HepG2 (cell line): ENCODE data around the gene SRP72. TPM values are rescaled to one million over a fixed set of nuclear protein-coding genes. Genes with fewer than 3 reads are reported as not detected.
A peak's percentile ranks its signal among the peaks of the same experiment; 100 is the strongest.

Experiments used
- ATAC-seq: fragments of 200-7000 bp; cut with Tn5 transposase; 3 replicates; pipeline ENCODE4 v1.9.1; 2020; ENCODE audit warnings: mild to moderate bottlenecking, moderate library complexity
- BruUV-seq: library from RNA; stranded (reverse); fragments of 400-500 nt; replicated peaks from 2 replicates; lab custom pipeline; 2021; lab: Mats Ljungman, UMichigan
- CTCF ChIA-PET: fragments of 300-600 bp; formaldehyde crosslinking; extraction: SDS; loops from one replicate; lab custom pipeline; 2021; ENCODE audit warnings: low total read pairs, inconsistent platforms, low intra/inter-chr PET ratio; lab: Yijun Ruan, JAX
- POLR2A ChIA-PET: fragments of 350-600 bp; sonication (Branson Sonifier 250); formaldehyde crosslinking; loops from one replicate; lab custom pipeline; 2020; ENCODE audit warnings: antibody characterized with exemption, inconsistent platforms; lab: Yijun Ruan, JAX
- DNase-seq: peaks from one replicate; pipeline ENCODE4 v3.0.0-alpha.2; 2015; ENCODE audit warnings: low spot score
- FAIRE-seq: peaks from 3 replicates; lab custom pipeline; 2011; peaks lifted over from hg19 to GRCh38; lab: Jason Lieb, UNC
- H2AFZ ChIP-seq: one replicate; pipeline ENCODE4 v1.6.1; 2011; ENCODE audit warnings: low read length, inconsistent platforms
- H3K27ac ChIP-seq: fragments of 300-600 bp; 3 replicates; pipeline ENCODE4 v1.8.0; 2011; ENCODE audit warnings: mixed run types, mild to moderate bottlenecking, mixed read lengths, low read length, inconsistent platforms; ENCODE audit not compliant: insufficient read depth; ENCODE audit errors: extremely low read length
- H3K27me3 ChIP-seq, 2 experiments: fragments of 200-600 bp in 1 of 2; 2 replicates in 1 of 2; 3 replicates in 1 of 2; pipeline versions ENCODE4 v1.6.0 to v1.8.0; 2011; ENCODE audit warnings: low read length in 2 of 2, mild to moderate bottlenecking in 2 of 2, moderate library complexity in 2 of 2, inconsistent platforms in 1 of 2; ENCODE audit not compliant: insufficient read depth in 2 of 2, control insufficient read depth in 1 of 2
- H3K36me3 ChIP-seq, 2 experiments: fragments of 200-600 bp in 1 of 2; replicated peaks in 1 of 2; 2 replicates in 1 of 2; 3 replicates in 1 of 2; pipeline versions ENCODE4 v1.5.1 to v1.8.0; 2011; ENCODE audit warnings: low read length in 2 of 2, inconsistent platforms in 1 of 2; ENCODE audit not compliant: insufficient read depth in 2 of 2, control insufficient read depth in 1 of 2
- H3K4me1 ChIP-seq: 2 replicates; pipeline ENCODE4 v1.5.1; 2012; ENCODE audit warnings: low read length, inconsistent platforms; ENCODE audit not compliant: insufficient read depth
- H3K4me2 ChIP-seq: 2 replicates; pipeline ENCODE4 v1.6.0; 2011; ENCODE audit warnings: low read depth, low read length, inconsistent platforms
- H3K4me3 ChIP-seq, 3 experiments: fragments of 200-600 bp in 1 of 3; sonication (generic), shearing (Covaris generic) in 1 of 3; replicated peaks in 1 of 3; 2 replicates each; pipeline ENCODE4 v1.5.1; 2011 to 2016; ENCODE audit warnings: low read length in 3 of 3, inconsistent platforms in 2 of 3, low read depth in 2 of 3, mild to moderate bottlenecking in 2 of 3, control low read depth in 1 of 3, mixed read lengths in 1 of 3; ENCODE audit not compliant: insufficient read depth in 1 of 3
- H3K79me2 ChIP-seq: one replicate; pipeline ENCODE4 v1.6.1; 2011; ENCODE audit warnings: low read length, inconsistent platforms; ENCODE audit not compliant: insufficient read depth
- H3K9ac ChIP-seq: 2 replicates; pipeline ENCODE4 v1.6.0; 2011; ENCODE audit warnings: mild to moderate bottlenecking, low read depth, low read length, inconsistent platforms; ENCODE audit not compliant: insufficient read depth
- H3K9me3 ChIP-seq: 2 replicates; pipeline ENCODE4 v1.5.1; 2012; ENCODE audit warnings: mild to moderate bottlenecking, low read length
- H4K20me1 ChIP-seq: 2 replicates; pipeline ENCODE4 v1.6.0; 2011; ENCODE audit warnings: inconsistent platforms, mild to moderate bottlenecking, low read length, moderate library complexity; ENCODE audit not compliant: insufficient read depth
- ATF3 ChIP-seq: sonication (generic); formaldehyde crosslinking; IDR thresholded peaks from 2 replicates; pipeline ENCODE4 v1.4.0; 2020; ENCODE audit warnings: missing genetic modification reagents
- ATF4 ChIP-seq, 2 experiments: fragments of 450-650 bp in 1 of 2; sonication (generic) in 1 of 2; formaldehyde crosslinking; IDR thresholded peaks; 2 replicates each; pipeline versions ENCODE4 v1.5.0 to v1.8.0; 2020 to 2022; ENCODE audit warnings: mild to moderate bottlenecking in 1 of 2, missing genetic modification reagents in 1 of 2
- CEBPB ChIP-seq: IDR thresholded peaks from 2 replicates; pipeline ENCODE4 v1.6.1; 2011; ENCODE audit warnings: low read depth, low read length, improper control_type of control experiment, borderline replicate concordance
- PAXIP1 ChIP-seq: sonication (generic); formaldehyde crosslinking; conservative IDR thresholded peaks from 2 replicates; pipeline ENCODE4 v1.4.0; 2020; ENCODE audit warnings: mild to moderate bottlenecking, missing genetic modification reagents, moderate library complexity
- THYN1 ChIP-seq: sonication (generic); formaldehyde crosslinking; IDR thresholded peaks from 2 replicates; pipeline ENCODE4 v1.8.1; 2023; ENCODE audit warnings: low read depth, mild to moderate bottlenecking, moderate library complexity, missing genetic modification reagents, borderline replicate concordance
- ZNF496 ChIP-seq: sonication (generic); formaldehyde crosslinking; IDR thresholded peaks from 2 replicates; pipeline ENCODE4 v1.8.1; 2023; ENCODE audit warnings: mild to moderate bottlenecking, moderate library complexity, missing genetic modification reagents; ENCODE audit not compliant: insufficient replicate concordance
- ZNF570 ChIP-seq: sonication (generic); formaldehyde crosslinking; IDR thresholded peaks from 2 replicates; pipeline ENCODE4 v1.4.0; 2020; ENCODE audit warnings: mild to moderate bottlenecking, missing genetic modification reagents, borderline replicate concordance
- ZNF652 ChIP-seq: IDR thresholded peaks from 2 replicates; pipeline ENCODE4 v1.6.1; 2016; ENCODE audit warnings: low read depth, borderline replicate concordance
- WGBS: methylation state at CpG from one replicate; pipeline ENCODE4 v1.1.6; 2017; ENCODE audit warnings: low lambda C conversion rate; 5-methylcytosine and 5-hydroxymethylcytosine counted together
- in situ Hi-C: cut with HindIII; loops from 2 replicates; pipeline ENCODE4 v1.10.0; 2017; ENCODE audit warnings: low pct_unique_long_range_greater_than_20kb; ENCODE audit not compliant: extremely low pct_ligation_motif_present
- intact Hi-C: fragments of 100-400 bp; cut with micrococcal nuclease; formaldehyde crosslinking; loops from one replicate; pipeline ENCODE4 v1.10.0; 2022; ENCODE audit not compliant: unreplicated experiment
- polyA plus RNA-seq, 8 experiments: library from polyadenylated mRNA; depleted of rRNA in 3 of 8; stranded (reverse) in 7 of 8; unstranded in 1 of 8; fragments of >200 nt; fragmentation: Illumina TruSeq in 4 of 8; extraction: Trizol in 4 of 8; gene quantifications; 2 replicates each; pipeline versions ENCODE4 v1.2.1 to v1.2.3, GENCODE V29; 2011 to 2016; ENCODE audit warnings: low read depth in 4 of 8, missing spikeins in 1 of 8, mixed read lengths in 1 of 8; ENCODE audit not compliant: insufficient read depth in 1 of 8
- total RNA-seq, 5 experiments: library from RNA; depleted of rRNA; stranded (reverse); fragments of >200 nt; fragmentation: Illumina TruSeq; extraction: Trizol; gene quantifications; 2 replicates each; pipeline ENCODE4 v1.2.3, GENCODE V29; 2016; ENCODE audit warnings: low read depth in 1 of 5

Gene SRP72
- total and polyA plus RNA-seq, 2 of the 13 experiments (the other 11 are each of a cell fraction or from before 2014, with no cell fraction given), result 64.9 to 75.6 TPM

GRCh38 chr4:56450342-56450741 lies 17.1 kb upstream of the SRP72 start (continued):
- TF ChIP-seq ZNF496 (CRISPR knock-in tag) (no peak), ZNF570 (CRISPR knock-in tag) (no peak), THYN1 (no peak)
- TF ChIP-seq, all 625 proteins: peak for 0

- TF ChIP-seq PAXIP1 (CRISPR knock-in tag), result no peak
- no peak for TF ChIP-seq ATF3
- TF ChIP-seq ZNF652 (CRISPR knock-in tag), result peak; percentile 25; the same call in 1 of the 2 replicates
- peak in 1 of 2 experiments; percentile 46; a peak in 1 of 4 replicates for TF ChIP-seq ATF4 (CRISPR knock-in tag; IDR thresholded peaks at IDR 0.05)
- peak; percentile 19; the same call in 1 of the 2 replicates for TF ChIP-seq CEBPB
- FAIRE-seq, result no peak
- ChIA-PET POLR2A (interaction anchor here (1.6 to 5.2 kb wide), 2 partner anchors 24 to 73 kb away, joined by 4 to 28 read pairs; partner anchors contain the start of genes AASDH, PAICS and PPAT), CTCF (no interaction called here)
- TSS peak; percentile 13 for BruUV-seq
- peaks cover under 1% of the 10 kb centered on the region for H3K4me1 ChIP-seq
- WGBS, result 93% methylated on average over 3 of the region's 3 CpGs
- no peak overlapping the region for H3K27ac ChIP-seq
- H4K20me1 ChIP-seq, result no peaks in the 10 kb centered on the region
- H3K79me2 ChIP-seq, result peaks cover 4% of the 10 kb centered on the region
- H3K27me3 ChIP-seq, result no peaks in the 10 kb centered on the region
- intact Hi-C loops, result no loop called here
- no peak overlapping the region for H3K9ac ChIP-seq
- no peak overlapping the region for H2AFZ ChIP-seq
- no peak for DNase-seq
- H3K9me3 ChIP-seq, result no peaks in the 10 kb centered on the region
- peaks cover 7 to 67% of the 10 kb centered on the region in 2 experiments for H3K36me3 ChIP-seq
- ATAC-seq, result no peak
- no peak overlapping the region for H3K4me3 ChIP-seq
- in situ Hi-C loops, result no loop called here
- H3K4me2 ChIP-seq, result no peak overlapping the region
Observed at GRCh38 chr4:56460085-56460484, 7.3 kb upstream of the SRP72 start.
